Activated CD4-positive, CD25-positive, alpha-beta regulatory T cell treated with anti-CD3 and anti-CD28 coated beads, Interleukin-2, amount 50 U/mL, for 72 hours (primary cell): ENCODE measurements around the gene ITSN1.
"Not testable (repeated sequence)": the region's sequence is repeated elsewhere in the genome, so short reads cannot be mapped to it uniquely, and the experiment has no call there.

Experiments used
- DNase-seq: peaks from one replicate; pipeline ENCODE4 v3.0.0; 2021

The ITSN1 gene

DNA sequence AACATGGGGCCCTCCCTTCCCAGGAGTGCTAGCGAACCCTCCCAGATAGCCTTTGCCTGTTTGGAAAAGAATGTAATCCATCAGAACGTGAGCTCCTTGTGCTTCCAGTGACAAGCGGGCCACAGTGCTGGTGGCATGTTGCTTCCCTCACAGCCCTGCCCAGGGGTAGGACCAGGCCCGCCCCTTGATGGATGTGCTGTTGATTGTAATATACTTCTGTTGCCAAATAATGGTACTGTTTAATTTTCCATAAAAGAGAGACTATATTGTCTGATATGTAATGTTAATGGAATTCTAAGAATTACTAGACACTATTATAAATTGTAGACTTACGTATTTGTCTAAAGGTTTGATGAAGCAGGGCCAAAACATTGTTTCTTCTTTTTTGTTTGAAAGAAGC is 256.9 kb downstream of the ITSN1 start:
- no peak for DNase-seq

DNA sequence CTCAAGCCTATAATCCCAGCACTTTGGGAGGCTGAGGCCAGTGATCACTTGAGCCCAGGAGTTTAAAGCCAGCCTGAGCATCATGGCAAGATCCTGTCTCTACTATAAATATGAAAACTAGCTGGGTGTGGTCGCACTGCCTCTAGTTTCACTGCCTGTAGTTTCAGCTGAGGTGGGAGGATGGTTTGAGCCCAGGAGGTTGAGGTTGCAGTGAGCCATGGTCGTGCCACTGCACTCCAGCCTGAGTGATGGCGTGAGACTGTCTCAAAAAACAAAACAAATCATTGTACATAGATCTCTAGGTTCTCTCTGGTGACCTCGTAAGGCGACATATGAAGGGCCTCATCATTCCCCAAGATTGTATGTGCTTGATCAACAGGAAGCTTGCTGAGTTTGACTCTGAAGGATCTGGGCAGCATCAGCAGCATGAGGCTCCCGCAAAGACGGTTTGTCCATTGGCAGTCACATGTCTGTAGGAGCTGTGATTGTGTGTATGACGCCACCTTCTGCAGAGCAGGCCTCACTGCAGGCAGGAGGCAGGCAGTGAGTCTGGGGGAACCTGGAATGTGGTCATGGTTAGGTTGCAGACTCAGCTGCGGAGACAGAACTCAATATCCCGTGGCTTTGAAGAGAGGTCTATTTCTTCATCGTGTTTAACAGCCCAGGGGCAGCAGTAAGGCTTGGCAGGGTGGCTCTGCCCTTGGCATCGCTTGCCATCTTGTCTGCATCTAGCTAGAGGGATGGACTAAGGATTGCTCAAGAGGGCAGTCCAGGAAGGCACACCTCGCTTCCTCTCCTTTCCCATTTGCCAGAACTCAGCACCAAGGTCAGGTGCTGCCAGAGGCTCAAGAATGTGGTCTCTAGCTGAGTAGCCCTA is 259.3 kb downstream of the ITSN1 start:
- no peak for DNase-seq

DNA sequence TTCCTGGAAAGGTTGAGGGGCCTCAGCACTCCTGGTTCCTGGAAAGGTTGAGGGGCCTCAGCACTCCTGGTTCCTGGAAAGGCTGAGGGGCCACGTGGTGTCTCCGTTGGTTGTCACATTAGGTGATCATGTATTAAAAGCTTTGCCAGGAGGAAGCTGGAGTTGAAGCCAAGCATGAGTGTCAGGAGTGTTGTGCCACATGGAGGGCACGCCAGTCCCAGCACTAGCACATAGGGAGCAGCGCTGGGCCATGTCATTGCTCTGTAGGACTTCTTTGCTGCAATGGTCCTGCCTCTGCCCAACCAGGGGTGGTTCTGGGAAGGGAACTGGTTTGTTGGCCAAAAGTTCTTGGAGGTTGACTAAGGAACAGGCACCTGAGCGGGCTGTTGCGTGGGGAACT is 260.0 kb downstream of the ITSN1 start:
- DNase-seq, result no peak

DNA sequence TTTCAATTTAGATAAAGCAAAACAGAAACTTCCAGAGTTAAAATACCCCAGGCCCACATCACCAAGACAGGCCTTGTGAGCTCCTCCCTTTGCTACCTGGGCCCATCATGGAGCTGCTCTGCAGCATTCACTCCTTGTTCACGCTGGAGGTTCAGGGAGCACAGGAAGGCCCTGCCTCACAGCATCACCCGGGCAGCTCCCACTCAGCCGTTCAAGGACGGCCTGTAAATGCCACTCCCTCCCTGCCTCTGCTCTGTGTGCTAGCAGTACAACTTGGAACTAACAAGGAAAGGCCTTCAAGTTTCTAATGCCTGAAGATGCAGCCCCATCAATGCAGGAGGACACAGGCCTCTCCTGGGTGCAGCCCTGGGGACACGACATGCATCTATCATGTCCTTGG is 261.7 kb downstream of the ITSN1 start:
- no peak for DNase-seq

DNA sequence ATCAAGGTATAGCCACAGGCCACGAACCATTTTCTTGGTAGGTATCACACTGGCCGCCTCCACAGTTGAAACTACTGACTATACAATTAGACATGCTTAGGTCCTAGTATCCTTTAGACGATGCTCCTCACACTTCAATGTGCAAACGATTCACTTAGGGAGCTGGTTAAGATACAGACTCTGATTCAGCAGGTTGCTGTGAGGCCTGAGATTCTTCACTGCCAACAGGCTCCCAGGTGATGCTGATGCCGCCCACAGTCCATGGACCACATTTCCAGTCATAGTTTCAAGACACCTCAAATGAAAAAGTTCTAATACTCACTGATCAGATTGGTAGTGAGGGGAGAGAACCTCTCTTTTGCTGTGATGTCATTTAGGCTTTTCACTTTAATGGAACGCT is 266.5 kb downstream of the ITSN1 start:
- no peak for DNase-seq

DNA sequence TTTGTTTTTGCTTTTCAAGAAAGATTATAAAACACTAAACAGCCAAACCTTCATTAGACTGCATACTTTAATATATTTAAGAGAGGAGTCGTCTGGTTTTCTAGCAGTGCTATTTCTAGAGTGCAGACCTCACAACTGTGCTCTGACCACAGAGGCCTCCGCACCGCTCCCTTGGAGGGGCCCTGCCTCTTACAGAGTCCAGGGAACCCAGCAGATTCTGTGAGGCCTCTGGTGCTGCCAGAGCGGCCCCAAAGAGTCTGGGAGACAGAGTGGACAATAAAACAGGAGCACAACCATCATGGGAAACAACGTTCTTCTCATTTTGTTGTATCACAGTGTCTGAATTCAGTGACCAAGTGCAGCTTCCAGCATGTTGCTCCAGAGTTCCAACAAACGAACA is 267.5 kb downstream of the ITSN1 start:
- no peak for DNase-seq

DNA sequence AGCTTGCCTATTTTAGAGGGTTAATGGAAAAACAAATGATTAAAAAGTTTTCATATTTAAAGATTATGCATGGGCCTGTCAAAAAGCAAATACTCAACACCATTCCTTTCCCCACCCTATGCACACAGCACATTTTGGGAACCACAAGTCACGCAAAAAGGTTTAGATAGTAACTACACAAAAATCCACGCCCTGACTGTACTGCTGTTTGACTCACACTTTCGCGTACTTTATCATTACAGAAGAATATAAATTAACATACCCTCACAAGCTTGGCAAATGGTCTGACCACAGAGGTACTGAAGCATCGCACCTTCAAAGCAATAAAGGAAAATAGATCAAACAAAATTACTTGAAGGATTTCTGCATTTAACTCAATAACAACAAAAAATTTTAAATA is 271.9 kb downstream of the ITSN1 start:
- DNase-seq, result no peak

DNA sequence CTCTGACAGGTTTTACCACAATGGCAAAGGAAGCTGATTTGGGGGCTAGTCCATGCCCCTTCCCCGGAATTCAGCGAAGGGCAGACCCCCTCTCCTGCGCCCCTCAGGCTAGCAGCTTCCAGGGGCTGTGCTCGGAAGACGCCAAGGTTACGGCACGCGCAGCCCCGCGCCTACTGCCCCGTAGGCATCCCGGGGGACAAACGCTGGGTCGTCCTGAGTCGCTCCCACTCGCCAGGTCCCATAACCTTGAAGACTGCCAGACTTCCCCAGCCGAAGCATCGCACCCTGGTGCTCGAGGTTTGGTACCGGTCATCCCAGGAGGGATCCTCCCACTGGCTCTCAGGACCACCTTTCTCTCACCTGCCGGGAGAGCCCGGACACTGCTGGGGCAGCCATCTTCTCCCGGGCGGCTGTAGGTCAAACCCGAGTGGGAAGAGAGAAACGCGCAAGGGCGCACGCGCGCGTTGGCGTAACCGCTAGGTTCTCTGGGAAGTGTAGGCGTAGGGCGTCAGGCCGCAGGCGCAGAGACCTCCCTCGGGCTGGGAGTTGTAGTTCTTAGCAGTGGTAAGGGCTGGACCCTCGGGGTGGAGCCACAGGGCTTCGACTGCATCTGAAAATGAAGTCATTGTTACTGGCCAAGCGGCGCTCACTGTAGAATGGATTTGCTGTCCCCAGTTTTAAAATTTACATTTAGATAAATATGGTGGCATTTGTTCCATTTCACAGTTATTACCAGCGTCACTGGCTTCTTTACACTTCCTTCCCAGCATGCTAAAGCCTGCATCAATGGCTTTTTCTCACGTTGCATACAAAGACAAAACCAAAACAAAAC is 273.3 kb downstream of the ITSN1 start, which contains the start of gene ATP5PO:
TSS of gene ATP5PO (minus strand) at position 437 of the 832 bp plus-strand sequence. CDS start at position 396, 41 bp downstream.
- DNase-seq, result peak; percentile 96

DNA sequence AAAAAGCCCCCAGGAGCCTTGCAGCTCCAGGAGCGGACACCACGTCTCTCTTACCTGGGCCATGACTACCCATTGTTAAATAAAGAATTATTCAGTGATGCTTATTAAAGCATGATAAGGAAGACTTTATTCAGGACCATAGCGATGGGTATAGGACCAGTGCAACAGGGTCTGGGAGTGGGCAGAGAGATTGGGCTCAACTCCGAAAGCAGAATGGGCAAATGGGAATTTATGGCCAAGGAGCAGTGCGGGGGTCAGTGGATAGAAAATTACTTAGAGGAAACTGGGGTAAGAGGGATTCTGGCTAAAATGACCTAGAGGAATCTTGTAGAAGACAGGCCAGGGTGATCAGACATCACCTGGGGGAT is 273.9 kb downstream of the ITSN1 start:
- no peak for DNase-seq

DNA sequence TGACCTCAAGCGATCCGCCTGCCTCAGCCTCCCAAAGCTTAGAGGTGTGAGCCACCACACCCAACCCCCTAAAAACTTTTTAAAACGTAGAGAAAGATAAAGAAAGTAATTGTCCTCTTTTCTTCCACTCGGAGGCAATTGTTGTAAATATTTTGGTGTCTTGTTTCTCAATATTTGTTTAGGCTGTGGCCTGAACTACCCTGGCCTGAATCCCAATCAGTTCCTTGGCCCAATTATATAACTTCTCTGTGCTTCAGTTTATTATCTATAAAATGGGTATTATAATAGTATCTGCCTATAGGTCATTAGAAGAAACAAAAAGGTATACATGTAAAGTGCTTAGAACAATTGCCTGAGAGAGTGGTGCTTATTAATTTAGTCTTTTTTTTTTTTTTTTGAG is 275.1 kb downstream of the ITSN1 start:
- DNase-seq, result no peak

DNA sequence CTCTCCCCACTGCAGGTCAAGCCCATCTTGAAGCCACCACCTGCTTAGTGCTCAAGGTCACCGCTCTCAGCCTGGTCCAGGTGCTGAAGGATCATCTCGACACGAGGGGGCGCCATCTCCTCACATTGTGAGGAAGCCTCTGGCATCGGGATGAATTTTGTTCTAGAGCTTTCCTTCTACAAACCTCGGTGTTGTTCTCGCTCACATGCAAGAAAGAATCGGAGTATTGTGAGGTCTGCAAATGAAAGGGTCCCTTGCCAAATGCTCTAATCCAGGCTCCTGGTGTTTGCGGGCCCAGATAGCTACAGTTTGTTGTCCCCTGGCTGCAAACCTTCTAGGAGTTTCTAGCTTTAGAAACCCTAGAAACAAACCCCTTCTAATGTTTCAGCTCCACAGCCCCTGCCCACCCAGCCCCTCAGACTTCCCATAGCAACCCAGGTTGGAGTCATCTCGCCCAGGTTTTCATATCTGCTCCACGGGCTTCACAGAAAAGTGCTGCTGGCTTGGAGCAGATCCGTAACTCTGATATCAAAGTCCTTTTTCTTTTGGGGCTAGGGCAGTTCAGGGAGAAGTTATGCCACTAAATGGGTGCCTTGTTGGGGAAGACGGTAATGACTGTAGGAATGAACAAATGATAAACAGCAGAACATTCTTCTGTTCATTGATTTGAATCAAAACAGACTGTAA is 281.9 kb downstream of the ITSN1 start:
- peak; percentile 95 for DNase-seq

DNA sequence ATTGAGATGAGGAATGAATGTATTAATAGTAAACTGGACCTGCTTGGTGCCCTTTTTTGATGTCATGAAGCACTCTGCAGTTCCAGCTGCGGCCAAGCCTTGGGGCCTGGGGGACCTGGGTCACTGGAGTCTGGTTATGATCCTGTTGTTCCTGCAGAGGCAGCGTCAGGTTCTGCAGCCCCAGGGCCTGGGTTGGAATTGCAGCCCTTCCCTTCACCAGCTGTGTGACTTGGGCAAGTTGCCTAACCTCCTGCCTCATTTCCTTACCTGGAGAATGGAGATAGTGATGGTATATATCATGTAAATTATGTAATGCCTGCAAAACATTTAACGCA is 282.4 kb downstream of the ITSN1 start:
- no peak for DNase-seq

DNA sequence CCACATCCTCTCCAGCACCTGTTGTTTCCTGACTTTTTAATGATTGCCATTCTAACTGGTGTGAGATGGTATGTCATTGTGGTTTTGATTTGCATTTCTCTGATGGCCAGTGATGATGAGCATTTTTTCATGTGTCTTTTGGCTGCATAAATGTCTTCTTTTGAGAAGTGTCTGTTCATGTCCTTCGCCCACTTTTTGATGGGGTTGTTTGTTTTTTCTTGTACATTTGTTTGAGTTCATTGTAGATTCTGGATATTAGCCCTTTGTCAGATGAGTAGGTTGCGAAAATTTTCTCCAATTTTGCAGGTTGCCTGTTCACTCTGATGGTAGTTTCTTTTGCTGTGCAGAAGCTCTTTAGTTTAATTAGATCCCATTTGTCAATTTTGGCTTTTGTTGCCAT is 283.9 kb downstream of the ITSN1 start:
- not testable (repeated sequence) for DNase-seq

DNA sequence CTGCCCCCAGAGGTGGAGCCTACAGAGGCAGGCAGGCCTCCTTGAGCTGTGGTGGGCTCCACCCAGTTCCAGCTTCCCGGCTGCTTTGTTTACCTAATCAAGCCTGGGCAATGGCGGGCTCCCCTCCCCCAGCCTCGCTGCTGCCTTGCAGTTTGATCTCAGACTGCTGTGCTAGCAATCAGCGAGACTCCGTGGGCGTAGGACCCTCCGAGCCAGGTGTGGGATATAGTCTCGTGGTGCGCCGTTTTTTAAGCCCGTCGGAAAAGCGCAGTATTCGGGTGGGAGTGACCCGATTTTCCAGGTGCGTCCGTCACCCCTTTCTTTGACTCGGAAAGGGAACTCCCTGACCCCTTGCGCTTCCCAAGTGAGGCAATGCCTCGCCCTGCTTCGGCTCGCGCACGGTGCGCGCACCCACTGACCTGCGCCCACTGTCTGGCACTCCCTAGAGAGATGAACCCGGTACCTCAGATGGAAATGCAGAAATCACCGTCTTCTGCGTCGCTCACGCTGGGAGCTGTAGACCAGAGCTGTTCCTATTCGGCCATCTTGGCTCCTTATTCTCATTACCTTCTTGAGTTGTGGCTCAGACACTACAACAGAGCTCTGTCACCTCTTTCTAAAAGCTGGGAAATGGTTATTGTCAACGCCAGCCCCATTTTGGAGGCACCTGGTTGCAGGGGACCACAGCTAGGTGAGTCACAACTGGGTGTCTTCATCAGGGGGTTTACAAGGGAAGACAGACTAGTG is 288.9 kb downstream of the ITSN1 start:
- peak; percentile 53 for DNase-seq

DNA sequence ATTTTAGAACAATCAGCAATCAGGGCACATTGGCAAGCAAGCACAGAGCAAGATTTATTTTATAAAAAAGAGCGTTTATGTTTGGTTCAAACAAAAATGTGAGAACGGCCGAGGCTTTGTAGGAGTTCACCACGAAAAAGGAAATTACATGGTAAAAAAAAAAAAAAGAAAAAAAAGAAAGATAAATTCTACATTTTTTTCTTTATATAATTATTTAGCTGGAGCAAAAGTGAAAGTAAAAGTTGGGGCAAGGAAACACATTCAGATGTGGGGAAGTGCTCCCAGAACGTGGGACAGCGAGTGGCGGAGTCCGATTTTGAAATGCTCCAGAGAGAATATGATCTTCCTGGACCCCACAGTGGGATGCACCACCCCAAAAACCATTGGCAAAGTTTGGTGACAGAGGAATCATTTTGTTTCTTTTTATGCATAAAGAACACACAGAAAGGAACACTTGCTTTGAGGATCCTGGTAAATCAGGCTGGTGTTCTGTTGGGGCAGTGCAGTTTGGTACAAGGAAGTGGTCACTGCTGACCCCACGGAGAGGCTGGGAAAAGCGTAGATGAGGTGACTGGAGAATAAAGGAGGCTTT is 289.6 kb downstream of the ITSN1 start:
- DNase-seq, result no peak

DNA sequence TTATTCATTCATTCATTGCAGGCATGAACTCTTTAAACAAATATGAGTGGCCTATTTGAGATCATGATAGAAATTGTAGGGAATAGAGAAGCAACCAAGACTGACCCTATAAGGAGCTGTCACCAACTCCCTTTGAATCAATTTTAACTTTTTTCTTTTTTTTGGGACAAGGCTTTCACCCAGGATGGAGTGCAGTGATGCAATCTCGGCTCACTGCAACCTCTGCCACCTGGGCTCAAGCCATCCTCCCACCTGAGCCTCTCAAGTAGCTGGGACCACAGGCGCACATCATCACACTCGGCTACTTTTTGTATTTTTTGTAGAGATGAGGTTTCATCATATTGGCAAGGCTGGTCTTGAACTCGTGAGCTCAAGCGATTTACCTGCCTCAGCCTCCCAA is 290.4 kb downstream of the ITSN1 start:
- DNase-seq, result no peak

DNA sequence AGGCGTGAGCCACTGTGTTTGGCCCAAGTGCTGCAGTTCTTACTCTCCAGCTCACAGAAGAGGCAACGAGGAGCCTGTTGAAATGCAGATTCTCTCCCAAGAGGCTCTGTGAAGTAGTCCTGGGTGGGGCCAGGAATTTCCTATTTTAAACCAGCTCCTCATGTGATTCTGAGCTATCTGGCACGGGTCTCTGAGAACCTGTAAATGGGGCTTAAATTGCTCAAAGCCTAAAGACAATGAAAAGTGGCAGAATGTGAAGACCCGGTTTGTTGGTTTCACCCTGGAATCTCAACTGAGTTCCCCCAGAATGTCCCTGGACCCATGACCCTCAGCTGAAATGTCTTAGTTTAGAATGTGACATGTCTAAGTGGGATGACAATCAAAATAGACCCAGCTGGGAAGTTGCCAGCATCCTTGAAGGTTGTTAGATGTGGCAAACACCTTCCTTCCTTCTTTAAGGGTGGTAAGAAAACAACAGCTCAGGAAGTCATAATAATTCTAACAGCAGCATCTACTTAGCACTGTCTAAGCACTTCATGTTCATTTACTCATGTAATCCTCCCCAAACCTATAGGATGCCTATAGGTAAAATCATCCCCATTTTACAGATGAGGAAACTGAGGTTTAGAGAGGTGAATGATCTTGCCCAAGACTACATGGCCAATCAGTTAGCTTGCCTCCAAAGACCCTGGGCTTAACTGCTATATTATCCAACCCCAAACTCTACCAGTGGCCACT is 294.2 kb downstream of the ITSN1 start:
- DNase-seq, result no peak

DNA sequence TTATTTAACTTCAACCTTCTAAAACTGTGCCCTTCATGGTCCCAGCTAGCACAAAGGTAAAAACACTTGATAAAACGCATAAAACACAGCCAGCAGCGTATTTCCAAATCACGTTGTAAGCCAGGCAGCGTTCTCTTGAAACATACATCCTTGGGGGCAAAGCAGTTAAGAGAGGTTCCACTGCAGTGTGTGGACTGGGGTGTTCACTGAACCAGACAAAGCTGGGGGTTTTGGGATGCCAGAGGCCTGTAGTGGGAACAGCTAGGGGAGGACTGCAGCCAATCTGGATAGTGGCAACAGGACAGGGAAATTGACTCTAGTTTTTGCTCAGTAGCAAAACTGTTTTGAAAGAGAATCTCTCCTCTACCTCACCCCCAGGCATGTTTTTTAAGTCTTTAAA is 294.8 kb downstream of the ITSN1 start:
- no peak for DNase-seq

DNA sequence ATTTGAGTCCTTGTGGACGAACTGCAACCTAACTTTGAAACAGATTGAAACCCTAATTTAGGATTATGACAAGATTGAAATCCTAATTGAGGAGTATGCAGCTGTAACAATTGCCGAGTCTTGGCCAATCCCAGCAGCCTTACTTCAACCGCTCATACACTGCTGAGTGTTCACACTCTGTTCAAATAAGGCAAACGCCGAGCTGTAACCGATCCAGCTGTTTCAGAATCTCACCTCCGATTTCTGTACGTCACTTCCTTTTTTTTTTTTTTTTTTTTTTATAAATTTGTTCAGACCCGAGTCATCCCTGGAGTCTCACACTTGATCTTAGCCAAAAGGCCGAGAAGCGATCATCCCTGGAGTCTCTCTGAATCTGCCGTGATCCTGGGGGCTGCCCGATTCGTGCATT is 295.6 kb downstream of the ITSN1 start:
- no peak for DNase-seq

DNA sequence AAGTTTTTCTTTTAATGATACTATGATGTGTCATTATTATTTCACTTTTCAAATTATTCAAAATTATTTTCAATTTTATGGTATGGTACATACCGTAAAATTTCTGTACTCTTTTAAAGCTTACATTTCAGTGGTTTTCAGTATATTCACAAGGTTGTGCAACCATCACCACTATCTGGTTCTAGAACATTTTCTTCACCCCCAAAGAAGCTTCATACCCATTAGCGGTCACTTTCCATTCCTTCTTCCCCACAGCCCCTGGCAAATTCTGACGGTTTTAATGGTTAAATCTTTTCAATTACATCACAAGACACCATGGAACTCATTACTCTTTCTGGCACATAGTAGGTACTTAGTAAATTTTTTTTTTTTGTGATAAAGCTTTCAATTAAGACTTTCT is 296.1 kb downstream of the ITSN1 start:
- no peak for DNase-seq

DNA sequence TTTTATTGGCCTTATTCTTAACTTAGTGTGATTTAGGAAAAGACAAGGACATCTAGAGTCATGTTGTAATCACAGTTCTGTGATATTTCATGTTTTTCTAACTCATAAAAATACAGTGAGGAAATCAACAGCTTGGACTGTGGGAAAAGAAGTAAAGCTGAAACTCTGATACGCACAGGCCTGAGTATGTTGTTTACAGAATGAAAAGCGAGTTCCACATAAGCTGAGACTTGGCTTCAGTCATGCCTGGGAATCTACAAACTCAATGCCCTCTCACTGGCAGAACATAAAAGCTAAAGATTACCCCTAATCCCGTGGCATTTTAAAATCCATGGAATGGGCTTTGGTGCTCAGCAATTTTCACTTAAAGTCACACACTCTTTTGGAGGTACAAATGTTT is 296.9 kb downstream of the ITSN1 start:
- no peak for DNase-seq
